Measurements from ENCODE around the gene U2SURP. TPM values are rescaled to one million over a fixed set of nuclear protein-coding genes. Genes with fewer than 3 reads are reported as not detected.
A peak's percentile ranks its signal among the peaks of the same experiment; 100 is the strongest.

U2SURP gene
- total RNA-seq, 1 experiment from 2014 or later: 132 TPM

DNA sequence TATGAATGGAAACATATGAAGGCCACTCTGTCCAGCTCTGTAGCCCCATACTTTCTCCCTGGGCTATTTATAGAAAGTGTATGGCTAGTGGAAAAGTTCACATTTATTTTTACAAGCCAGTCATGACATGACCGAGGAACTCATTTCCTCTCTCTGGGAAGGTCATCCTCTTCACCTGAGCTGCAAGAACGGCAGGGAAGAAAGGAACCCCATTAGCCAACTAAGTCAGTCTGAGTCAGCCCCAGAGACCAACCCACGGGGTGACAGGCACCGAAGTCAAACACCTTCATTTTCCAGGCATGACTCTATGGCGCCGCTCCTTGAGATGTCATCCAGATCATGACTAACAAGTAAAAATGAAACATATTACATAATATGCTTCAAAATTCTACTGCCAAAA, 42.7 kb upstream of the U2SURP start:
- H3K27ac ChIP-seq (ENCODE audit: low read depth, low read length): no peak overlapping the region; the same call in 1 of the 2 replicates
- no peak overlapping the region for H3K9ac ChIP-seq (ENCODE audit: low read length)
- peak overlapping the region; percentile 66 for H3K4me2 ChIP-seq (ENCODE audit: low read length)
- H3K4me3 ChIP-seq (replicated peaks in 1 of 2; ENCODE audit: low read depth in 1 of 2, low read length in 2 of 2): peak overlapping the region in 1 of 2 experiments; percentile 22; a peak in 3 of 4 replicates
- RAD21 ChIA-PET (ENCODE audit: low non-redundant PET in 1 of 2, low total read pairs in 2 of 2, uncharacterized antibody in 2 of 2, unreplicated experiment in 2 of 2): interaction anchor here in 1 of 2 experiments (1.1 kb wide), 1 partner anchor 28 kb away, joined by 3 read pairs; no protein-coding TSS in a partner anchor
- H3K4me1 ChIP-seq (ENCODE audit: control insufficient read depth in 1 of 2, insufficient read depth in 2 of 2, low read length in 2 of 2): peaks cover 6 to 19% of the 10 kb centered on the region in 2 experiments
- no peaks in the 10 kb centered on the region for H4K20me1 ChIP-seq (ENCODE audit: insufficient read depth)
- peak overlapping the region; percentile 75 for H2AFZ ChIP-seq (ENCODE audit: low read depth, low read length, poor library complexity, severe bottlenecking)
- no peaks in the 10 kb centered on the region for H3K9me2 ChIP-seq (ENCODE audit: insufficient read depth)
- H3K9me3 ChIP-seq (ENCODE audit: control insufficient read depth in 1 of 2, insufficient read depth in 1 of 2, low read depth in 1 of 2, low read length in 2 of 2): no peaks in the 10 kb centered on the region
- no peak for TF ChIP-seq POLR2A (IDR thresholded peaks at IDR 0.05; ENCODE audit: borderline replicate concordance, extremely low read depth, insufficient read depth, insufficient read length)
- TF ChIP-seq FOSL1 (IDR thresholded peaks at IDR 0.05; ENCODE audit: low read depth): peak; percentile 79
- TF ChIP-seq, protein P1, sequence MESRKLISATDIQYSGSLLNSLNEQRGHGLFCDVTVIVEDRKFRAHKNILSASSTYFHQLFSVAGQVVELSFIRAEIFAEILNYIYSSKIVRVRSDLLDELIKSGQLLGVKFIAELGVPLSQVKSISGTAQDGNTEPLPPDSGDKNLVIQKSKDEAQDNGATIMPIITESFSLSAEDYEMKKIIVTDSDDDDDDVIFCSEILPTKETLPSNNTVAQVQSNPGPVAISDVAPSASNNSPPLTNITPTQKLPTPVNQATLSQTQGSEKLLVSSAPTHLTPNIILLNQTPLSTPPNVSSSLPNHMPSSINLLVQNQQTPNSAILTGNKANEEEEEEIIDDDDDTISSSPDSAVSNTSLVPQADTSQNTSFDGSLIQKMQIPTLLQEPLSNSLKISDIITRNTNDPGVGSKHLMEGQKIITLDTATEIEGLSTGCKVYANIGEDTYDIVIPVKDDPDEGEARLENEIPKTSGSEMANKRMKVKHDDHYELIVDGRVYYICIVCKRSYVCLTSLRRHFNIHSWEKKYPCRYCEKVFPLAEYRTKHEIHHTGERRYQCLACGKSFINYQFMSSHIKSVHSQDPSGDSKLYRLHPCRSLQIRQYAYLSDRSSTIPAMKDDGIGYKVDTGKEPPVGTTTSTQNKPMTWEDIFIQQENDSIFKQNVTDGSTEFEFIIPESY (IDR thresholded peaks at IDR 0.05; ENCODE audit: extremely low read depth, insufficient replicate concordance, low read length): no peak
- TF ChIP-seq EZH2phosphoT487 (IDR thresholded peaks at IDR 0.05; ENCODE audit: borderline replicate concordance): no peak
- TF ChIP-seq POLR2AphosphoS5 (IDR thresholded peaks at IDR 0.05; ENCODE audit: low read depth, low read length): no peak
- no peak for TF ChIP-seq ELF1 (IDR thresholded peaks at IDR 0.05; ENCODE audit: borderline replicate concordance, low read depth)
- TF ChIP-seq, protein P2, sequence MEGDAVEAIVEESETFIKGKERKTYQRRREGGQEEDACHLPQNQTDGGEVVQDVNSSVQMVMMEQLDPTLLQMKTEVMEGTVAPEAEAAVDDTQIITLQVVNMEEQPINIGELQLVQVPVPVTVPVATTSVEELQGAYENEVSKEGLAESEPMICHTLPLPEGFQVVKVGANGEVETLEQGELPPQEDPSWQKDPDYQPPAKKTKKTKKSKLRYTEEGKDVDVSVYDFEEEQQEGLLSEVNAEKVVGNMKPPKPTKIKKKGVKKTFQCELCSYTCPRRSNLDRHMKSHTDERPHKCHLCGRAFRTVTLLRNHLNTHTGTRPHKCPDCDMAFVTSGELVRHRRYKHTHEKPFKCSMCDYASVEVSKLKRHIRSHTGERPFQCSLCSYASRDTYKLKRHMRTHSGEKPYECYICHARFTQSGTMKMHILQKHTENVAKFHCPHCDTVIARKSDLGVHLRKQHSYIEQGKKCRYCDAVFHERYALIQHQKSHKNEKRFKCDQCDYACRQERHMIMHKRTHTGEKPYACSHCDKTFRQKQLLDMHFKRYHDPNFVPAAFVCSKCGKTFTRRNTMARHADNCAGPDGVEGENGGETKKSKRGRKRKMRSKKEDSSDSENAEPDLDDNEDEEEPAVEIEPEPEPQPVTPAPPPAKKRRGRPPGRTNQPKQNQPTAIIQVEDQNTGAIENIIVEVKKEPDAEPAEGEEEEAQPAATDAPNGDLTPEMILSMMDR (IDR thresholded peaks at IDR 0.05 in 2 of 3, conservative IDR thresholded peaks at IDR 0.05 in 1 of 3; ENCODE audit: borderline replicate concordance in 1 of 3, insufficient read depth in 1 of 3, low read depth in 2 of 3, low read length in 2 of 3): peak in 1 of 3 experiments; percentile 14; a peak in 1 of 6 replicates
- peak; percentile 23; the same call in 1 of the 2 replicates for TF ChIP-seq SRF (IDR thresholded peaks at IDR 0.05; ENCODE audit: low read depth)
- peak; percentile 36; the same call in 1 of the 2 replicates for TF ChIP-seq RAD21 (IDR thresholded peaks at IDR 0.05; ENCODE audit: low read depth)
- no peak for TF ChIP-seq EGR1 (IDR thresholded peaks at IDR 0.05; ENCODE audit: low read depth)
- no peak for TF ChIP-seq EZH2 (IDR thresholded peaks at IDR 0.05)
- peak; percentile 72 for TF ChIP-seq JUND (IDR thresholded peaks at IDR 0.05)
- peak; percentile 19 for TF ChIP-seq TCF7L2 (IDR thresholded peaks at IDR 0.05; ENCODE audit: borderline replicate concordance, extremely low read depth, insufficient read depth, insufficient read length)
- peak; percentile 69 for TF ChIP-seq CEBPB (IDR thresholded peaks at IDR 0.05; ENCODE audit: low read depth)
- 0 out of 2 replicates have a peak, but pooled peaks have one; percentile 60 for TF ChIP-seq MAX (IDR thresholded peaks at IDR 0.05)
- TF ChIP-seq ATF3 (IDR thresholded peaks at IDR 0.05): no peak
- TF ChIP-seq CBX3 (IDR thresholded peaks at IDR 0.05; ENCODE audit: low read depth): peak; percentile 86; the same call in 1 of the 2 replicates
- TF ChIP-seq SIN3A (IDR thresholded peaks at IDR 0.05; ENCODE audit: low read depth): no peak
- TF ChIP-seq YY1 (IDR thresholded peaks at IDR 0.05; ENCODE audit: extremely low read depth, insufficient replicate concordance, low read depth, low read length): peak; percentile 42
- no peak for TF ChIP-seq ZFX (IDR thresholded peaks at IDR 0.05)
- H3K36me3 ChIP-seq (ENCODE audit: control insufficient read depth in 1 of 2, insufficient read depth in 2 of 2, low read length in 2 of 2): no peaks in the 10 kb centered on the region
- no TSS peak for BruUV-seq (replicated peaks)
- no peaks in the 10 kb centered on the region for H3K79me2 ChIP-seq (ENCODE audit: insufficient read depth, low read length)
- intact Hi-C loops (cut with micrococcal nuclease): no loop called here
- DNase-seq (ENCODE audit: low read depth, low spot score) (peak; percentile 71), ATAC-seq (peak; percentile 89)
- CTCF ChIA-PET: no interaction called here
- POLR2A ChIA-PET: no interaction called here
- H3K27me3 ChIP-seq (ENCODE audit: insufficient read depth, low read length): no peaks in the 10 kb centered on the region

Data from HCT116 (cell line).